Upper lobe of left lung (tissue), 4 donors: ENCODE data around the gene PARVA.

Experiments
- CTCF ChIP-seq, 6 experiments: fragments of 450-650 bp in 4 of 6; fragments of 200-600 bp in 2 of 6; sonication (generic) in 2 of 6; IDR thresholded peaks; one replicate each; pipeline ENCODE4 v1.5.1; 2016 to 2019; ENCODE audit warnings: antibody characterized with exemption in 6 of 6
- EP300 ChIP-seq, 4 donors: sonication (generic); formaldehyde crosslinking; IDR thresholded peaks; one replicate each; pipeline ENCODE4 v1.5.1; 2017; ENCODE audit warnings: antibody characterized with exemption in 4 of 4, control low read depth in 2 of 4
- POLR2A ChIP-seq, 4 donors: fragments of 450-650 bp; IDR thresholded peaks; one replicate each; pipeline ENCODE4 v1.5.1; 2016 to 2017; ENCODE audit warnings: antibody characterized with exemption in 4 of 4, mild to moderate bottlenecking in 2 of 4
- POLR2AphosphoS5 ChIP-seq, 2 donors: sonication (generic); formaldehyde crosslinking; IDR thresholded peaks; one replicate each; pipeline ENCODE4 v1.5.1; 2017; ENCODE audit warnings: antibody characterized with exemption in 2 of 2

- TF ChIP-seq POLR2AphosphoS5 (IDR thresholded peaks at IDR 0.05) (no peak), CTCF (IDR thresholded peaks at IDR 0.05) (no peak), POLR2A (IDR thresholded peaks at IDR 0.05) (no peak), EP300 (IDR thresholded peaks at IDR 0.05) (no peak)
Observed at GRCh38 chr11:12538889-12539421, 161.6 kb downstream of the PARVA start.
